ENCODE data around the gene COBL.

The COBL gene

GRCh38 chr7:51228386-51228958 is 88.1 kb downstream of the COBL start:
- TF ChIP-seq CTCF (IDR thresholded peaks at IDR 0.05; ENCODE audit: low read depth, low read length, missing control alignments): no peak

GRCh38 chr7:51227861-51228260 is 88.7 kb downstream of the COBL start:
- TF ChIP-seq CTCF (IDR thresholded peaks at IDR 0.05; ENCODE audit: low read depth, low read length, missing control alignments): no peak
- no peak overlapping the region for H3K4me3 ChIP-seq (replicated peaks; ENCODE audit: low read depth, low read length)
- DNase-seq (ENCODE audit: extremely low read depth, low read depth): no peak

More at GRCh38 chr7:51228386-51228958, 88.1 kb downstream of the COBL start:
- no peak for DNase-seq (ENCODE audit: extremely low read depth, low read depth)
- no peak overlapping the region for H3K4me3 ChIP-seq (replicated peaks; ENCODE audit: low read depth, low read length)

GRCh38 chr7:51226916-51227535 is 89.6 kb downstream of the COBL start:
- DNase-seq (ENCODE audit: extremely low read depth, low read depth): no peak
- H3K4me3 ChIP-seq (replicated peaks; ENCODE audit: low read depth, low read length): no peak overlapping the region
- no peak for TF ChIP-seq CTCF (IDR thresholded peaks at IDR 0.05; ENCODE audit: low read depth, low read length, missing control alignments)

- DNase-seq (ENCODE audit: extremely low read depth, low read depth): no peak
- no peak for TF ChIP-seq CTCF (IDR thresholded peaks at IDR 0.05; ENCODE audit: low read depth, low read length, missing control alignments)
- H3K4me3 ChIP-seq (replicated peaks; ENCODE audit: low read depth, low read length): no peak overlapping the region
These were observed 90.4 kb downstream of the COBL start for GRCh38 chr7:51226063-51226755.

GRCh38 chr7:51224811-51225595 is 91.6 kb downstream of the COBL start:
- no peak for TF ChIP-seq CTCF (IDR thresholded peaks at IDR 0.05; ENCODE audit: low read depth, low read length, missing control alignments)
- DNase-seq (ENCODE audit: extremely low read depth, low read depth): no peak
- no peak overlapping the region for H3K4me3 ChIP-seq (replicated peaks; ENCODE audit: low read depth, low read length)

- H3K4me3 ChIP-seq (replicated peaks; ENCODE audit: low read depth, low read length): no peak overlapping the region
- no peak for TF ChIP-seq CTCF (IDR thresholded peaks at IDR 0.05; ENCODE audit: low read depth, low read length, missing control alignments)
- no peak for DNase-seq (ENCODE audit: extremely low read depth, low read depth)
These were observed 93.1 kb downstream of the COBL start for GRCh38 chr7:51223505-51223904.

Measured in HFF-Myc (cell line).